ENCODE measurements around the gene CCNI.

DNA sequence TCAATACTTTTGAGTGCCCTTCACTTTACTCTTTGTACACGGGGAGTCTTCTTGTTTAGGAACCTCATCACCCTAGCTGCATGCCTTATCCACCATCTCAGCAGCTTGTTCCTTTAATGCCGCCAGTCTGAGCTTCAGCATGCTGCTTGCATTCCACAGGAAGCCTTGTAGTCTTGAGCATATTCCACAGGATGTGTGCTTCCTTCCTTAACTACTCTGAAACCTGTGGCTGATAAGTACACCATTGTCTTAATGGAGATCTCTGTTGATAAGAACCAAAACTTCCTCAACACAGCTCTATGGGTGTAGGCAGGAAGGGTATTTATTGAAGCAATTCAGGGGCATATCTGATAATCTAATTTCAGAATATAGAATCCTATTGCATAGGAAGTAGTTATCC, 24.4 kb upstream of the CCNI start:
- TF ChIP-seq CTCF (IDR thresholded peaks at IDR 0.05) (no peak), POLR2A (IDR thresholded peaks at IDR 0.05) (no peak)
